Measurements from ENCODE around the gene ABHD15.

Gene ABHD15

DNA sequence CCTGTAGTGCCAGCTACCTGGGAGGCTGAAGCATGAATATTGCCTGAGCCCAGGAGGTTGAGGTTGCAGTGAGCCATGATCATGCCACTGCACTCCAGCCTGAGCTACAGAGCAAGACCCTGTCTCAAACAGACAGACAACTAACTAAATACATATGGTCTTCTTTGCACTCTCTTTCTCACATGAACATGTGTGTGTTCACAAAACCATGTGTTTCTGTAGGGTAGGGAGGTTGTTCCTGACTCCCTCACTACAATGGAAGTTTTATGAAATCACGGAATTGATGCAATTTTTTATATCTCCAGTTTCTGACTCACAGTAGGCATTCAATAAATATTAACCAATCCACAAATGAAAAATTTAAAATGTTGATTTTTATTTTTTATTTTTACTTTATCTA, 48.5 kb downstream of the ABHD15 start:
- no peak for DNase-seq (ENCODE audit: low spot score)

DNA sequence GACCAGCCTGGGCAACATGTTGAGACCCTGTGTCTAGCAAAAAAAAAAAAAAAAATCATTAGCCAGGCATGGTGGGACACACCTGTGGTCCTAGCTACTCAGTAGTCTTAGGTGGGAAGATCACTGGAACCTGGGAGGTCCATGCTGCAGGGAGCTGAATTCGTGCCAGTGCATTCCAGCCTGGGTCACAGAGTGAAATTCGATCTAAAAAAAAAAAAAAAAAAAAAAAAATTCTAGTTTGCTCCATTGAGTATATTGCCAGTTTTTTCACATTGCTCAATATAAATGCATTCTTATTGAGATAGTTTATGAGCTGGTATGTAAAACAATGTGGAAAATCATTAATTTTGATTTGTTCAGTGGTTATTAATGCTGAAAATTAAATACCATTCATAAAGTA, 52.0 kb downstream of the ABHD15 start:
- DNase-seq (ENCODE audit: low spot score), result no peak

DNA sequence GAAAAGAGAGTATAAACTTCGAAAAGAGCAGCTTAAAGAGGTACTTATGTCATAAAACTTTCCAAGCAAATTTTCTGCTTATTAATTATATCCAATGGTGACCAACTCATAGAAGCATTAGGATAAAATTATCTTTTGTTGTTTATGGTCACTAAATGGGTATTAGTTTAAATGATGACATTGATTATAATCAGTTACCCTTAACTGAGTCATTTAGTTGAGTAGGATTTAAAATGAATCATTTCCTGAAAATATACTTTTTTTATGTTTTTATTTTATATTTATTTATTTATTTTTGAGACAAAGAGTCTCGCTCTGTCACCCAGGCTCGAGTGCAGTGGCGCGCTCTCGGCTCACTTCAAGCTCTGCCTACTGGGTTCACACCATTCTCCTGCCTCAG, 55.9 kb downstream of the ABHD15 start:
- DNase-seq (ENCODE audit: low spot score), result no peak
